A673 (cell line): ENCODE results near the gene PRICKLE3. TPM values are rescaled to one million over a fixed set of nuclear protein-coding genes. Genes with fewer than 3 reads are reported as not detected.

Experiments used
- BruUV-seq: library from RNA; stranded (reverse); fragments of 400-500 nt; replicated peaks from 2 replicates; lab custom pipeline; 2021; lab: Mats Ljungman, UMichigan
- CTCF ChIA-PET: fragments of 300-600 bp; sonication (Branson Sonifier 250); formaldehyde crosslinking; loops from one replicate; lab custom pipeline; 2022; ENCODE audit warnings: antibody characterized with exemption; lab: Charles Lee
- POLR2A ChIA-PET: fragments of 300-600 bp; sonication (Branson Sonifier 250); formaldehyde crosslinking; loops from one replicate; lab custom pipeline; 2022; ENCODE audit warnings: antibody characterized with exemption; ENCODE audit not compliant: low non-redundant PET; lab: Charles Lee
- DNase-seq: peaks from one replicate; pipeline ENCODE4 v3.0.0-alpha.2; 2015; ENCODE audit warnings: low spot score
- H3K27ac ChIP-seq: fragments of 200-600 bp; sonication (generic); 2 replicates; pipeline ENCODE4 v1.5.1; 2016; ENCODE audit warnings: mixed run types, low read depth, mild to moderate bottlenecking, mixed read lengths, antibody characterized with exemption, low read length; ENCODE audit not compliant: poor library complexity, severe bottlenecking
- H3K27me3 ChIP-seq: fragments of 200-600 bp; sonication (generic); replicated peaks from 2 replicates; pipeline ENCODE4 v1.6.1; 2017; ENCODE audit warnings: mixed run types, low read depth, mild to moderate bottlenecking, mixed read lengths, antibody characterized with exemption, low read length; ENCODE audit not compliant: insufficient read depth, poor library complexity
- H3K36me3 ChIP-seq: fragments of 200-600 bp; sonication (generic); 2 replicates; pipeline ENCODE4 v1.6.1; 2016; ENCODE audit warnings: mixed run types, mild to moderate bottlenecking, mixed read lengths, antibody characterized with exemption, low read length; ENCODE audit not compliant: insufficient read depth, poor library complexity, severe bottlenecking
- H3K4me1 ChIP-seq: fragments of 200-600 bp; sonication (generic); 2 replicates; pipeline ENCODE4 v1.6.1; 2017; ENCODE audit warnings: mixed run types, mild to moderate bottlenecking, mixed read lengths, antibody characterized with exemption, low read length; ENCODE audit not compliant: insufficient read depth, poor library complexity, severe bottlenecking
- H3K4me3 ChIP-seq: fragments of 200-600 bp; sonication (generic); 2 replicates; pipeline ENCODE4 v1.5.1; 2016; ENCODE audit warnings: low read depth, mixed run types, mild to moderate bottlenecking, mixed read lengths, low read length; ENCODE audit not compliant: poor library complexity, severe bottlenecking
- H3K9me3 ChIP-seq: fragments of 200-600 bp; sonication (generic); 2 replicates; pipeline ENCODE4 v1.6.1; 2016; ENCODE audit warnings: mixed run types, low read depth, mild to moderate bottlenecking, mixed read lengths, antibody characterized with exemption, low read length; ENCODE audit not compliant: poor library complexity, severe bottlenecking
- EZH2 ChIP-seq: fragments of 200-600 bp; sonication (generic); IDR thresholded peaks from 2 replicates; pipeline ENCODE4 v1.6.1; 2017; ENCODE audit warnings: borderline replicate concordance, low read depth, mild to moderate bottlenecking, mixed read lengths, antibody characterized with exemption, low read length; ENCODE audit not compliant: poor library complexity, severe bottlenecking
- intact Hi-C: fragments of 100-400 bp; cut with micrococcal nuclease; formaldehyde crosslinking; loops from one replicate; pipeline ENCODE4 v1.10.0; 2022; ENCODE audit not compliant: unreplicated experiment
- total RNA-seq: library from RNA; stranded (reverse); gene quantifications from 2 replicates; pipeline ENCODE4 v1.2.3, GENCODE V29; 2021
- TF ChIP-seq, protein P1 (sequence below): fragments of 300-800, 200-600 bp; sonication (generic); conservative IDR thresholded peaks from 2 replicates; pipeline ENCODE4 v1.5.1; 2017; ENCODE audit warnings: low read depth, mild to moderate bottlenecking, antibody characterized with exemption, low read length, moderate library complexity, mixed read lengths

The PRICKLE3 gene
- total RNA-seq, 1 experiment from 2014 or later = 4.8 TPM

GRCh38 chrX:49183701-49184281 is 2.4 kb downstream of the PRICKLE3 start:
- no peaks in the 10 kb centered on the region for H3K27me3 ChIP-seq
- peaks cover 3% of the 10 kb centered on the region for H3K36me3 ChIP-seq
- no TSS peak for BruUV-seq
- no peak overlapping the region for H3K27ac ChIP-seq
- DNase-seq = no peak
- intact Hi-C loops = no loop called here
- H3K9me3 ChIP-seq = no peaks in the 10 kb centered on the region
- H3K4me3 ChIP-seq = peak overlapping the region; percentile 47
- ChIA-PET POLR2A (no interaction called here), CTCF (interaction anchor here (0.8 kb wide), 2 partner anchors 9 to 28 kb away, joined by 4 read pairs; no protein-coding TSS in a partner anchor)
- TF ChIP-seq EZH2 = no peak
- TF ChIP-seq, protein P1, sequence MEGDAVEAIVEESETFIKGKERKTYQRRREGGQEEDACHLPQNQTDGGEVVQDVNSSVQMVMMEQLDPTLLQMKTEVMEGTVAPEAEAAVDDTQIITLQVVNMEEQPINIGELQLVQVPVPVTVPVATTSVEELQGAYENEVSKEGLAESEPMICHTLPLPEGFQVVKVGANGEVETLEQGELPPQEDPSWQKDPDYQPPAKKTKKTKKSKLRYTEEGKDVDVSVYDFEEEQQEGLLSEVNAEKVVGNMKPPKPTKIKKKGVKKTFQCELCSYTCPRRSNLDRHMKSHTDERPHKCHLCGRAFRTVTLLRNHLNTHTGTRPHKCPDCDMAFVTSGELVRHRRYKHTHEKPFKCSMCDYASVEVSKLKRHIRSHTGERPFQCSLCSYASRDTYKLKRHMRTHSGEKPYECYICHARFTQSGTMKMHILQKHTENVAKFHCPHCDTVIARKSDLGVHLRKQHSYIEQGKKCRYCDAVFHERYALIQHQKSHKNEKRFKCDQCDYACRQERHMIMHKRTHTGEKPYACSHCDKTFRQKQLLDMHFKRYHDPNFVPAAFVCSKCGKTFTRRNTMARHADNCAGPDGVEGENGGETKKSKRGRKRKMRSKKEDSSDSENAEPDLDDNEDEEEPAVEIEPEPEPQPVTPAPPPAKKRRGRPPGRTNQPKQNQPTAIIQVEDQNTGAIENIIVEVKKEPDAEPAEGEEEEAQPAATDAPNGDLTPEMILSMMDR = no peak
- H3K4me1 ChIP-seq = peaks cover 6% of the 10 kb centered on the region

DNA sequence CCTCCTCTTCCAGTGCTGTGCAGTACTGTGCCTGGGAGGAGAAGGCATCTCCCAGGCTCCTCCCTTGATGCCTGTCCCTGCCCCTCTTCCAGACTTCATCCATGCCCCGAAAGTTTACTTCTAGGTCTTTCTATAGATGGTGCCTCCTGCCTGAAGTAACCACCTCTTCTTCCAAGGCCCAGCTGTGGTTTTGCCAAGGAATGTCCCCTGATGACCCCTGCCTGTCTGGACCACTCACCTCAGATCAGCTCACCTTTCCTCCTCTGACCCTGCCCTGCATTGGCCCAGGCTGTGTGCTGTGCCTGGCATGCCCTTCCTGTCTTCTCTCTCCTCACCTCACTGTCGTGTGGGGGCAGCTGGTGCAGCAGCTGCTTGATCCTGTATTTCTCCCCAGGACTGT is 6.8 kb downstream of the PRICKLE3 start:
- no TSS peak for BruUV-seq
- Histone ChIP-seq H3K4me3 (no peak overlapping the region), H3K36me3 (peaks cover 7% of the 10 kb centered on the region), H3K9me3 (no peaks in the 10 kb centered on the region), H3K27ac (no peak overlapping the region), H3K4me1 (no peaks in the 10 kb centered on the region), H3K27me3 (no peaks in the 10 kb centered on the region)
- ChIA-PET POLR2A (no interaction called here), CTCF (no interaction called here)
- intact Hi-C loops = no loop called here
- DNase-seq = no peak
- TF ChIP-seq, protein P1 = no peak
- TF ChIP-seq EZH2 = no peak

- ChIA-PET CTCF (no interaction called here), POLR2A (no interaction called here)
- H3K4me3 ChIP-seq = no peak overlapping the region
- H3K36me3 ChIP-seq = peaks cover 7% of the 10 kb centered on the region
- no TSS peak for BruUV-seq
- no peak for DNase-seq
- H3K27ac ChIP-seq = no peak overlapping the region
- H3K27me3 ChIP-seq = no peaks in the 10 kb centered on the region
- no peak for TF ChIP-seq EZH2
- TF ChIP-seq, protein P1 = no peak
- intact Hi-C loops = no loop called here
- H3K4me1 ChIP-seq = no peaks in the 10 kb centered on the region
- no peaks in the 10 kb centered on the region for H3K9me3 ChIP-seq
Observed at GRCh38 chrX:49178537-49178936, 7.6 kb downstream of the PRICKLE3 start.
